Endothelial cell of umbilical vein (primary cell): Measurements from ENCODE around the gene GABARAPL1. TPM values are rescaled to one million over a fixed set of nuclear protein-coding genes. Genes with fewer than 3 reads are reported as not detected.

ENCODE experiments used
- BruUV-seq: library from RNA; stranded (reverse); fragments of 400-500 nt; replicated peaks from 2 replicates; lab custom pipeline; 2021; lab: Mats Ljungman, UMichigan
- CTCF ChIA-PET: fragments of 300-600, 350-600 bp; sonication (Branson Sonifier 250); formaldehyde crosslinking; loops from one replicate; lab custom pipeline; 2021; ENCODE audit warnings: antibody characterized with exemption, inconsistent platforms; lab: Charles Lee
- POLR2A ChIA-PET: fragments of 300-600, 350-600 bp; sonication (Branson Sonifier 250); formaldehyde crosslinking; loops from one replicate; lab custom pipeline; 2021; ENCODE audit warnings: antibody characterized with exemption, inconsistent platforms; lab: Charles Lee
- DNase-seq: peaks from one replicate; pipeline ENCODE4 v3.0.0-alpha.2; 2011; ENCODE audit warnings: low read depth, low spot score
- FAIRE-seq: peaks from 2 replicates; lab custom pipeline; 2011; peaks lifted over from hg19 to GRCh38; lab: Jason Lieb, UNC
- H2AFZ ChIP-seq: 2 replicates; pipeline ENCODE4 v1.6.0; 2012; ENCODE audit warnings: low read depth, low read length, control low read depth, inconsistent platforms
- H3K27ac ChIP-seq: 2 replicates; pipeline ENCODE4 v1.5.1; 2011; ENCODE audit warnings: low read depth, mild to moderate bottlenecking, control low read depth, low read length, moderate library complexity; ENCODE audit not compliant: insufficient read depth
- H3K27me3 ChIP-seq, 2 experiments: 2 replicates each; pipeline versions ENCODE4 v1.6.0 to v1.6.1; 2011; ENCODE audit warnings: low read length in 2 of 2, mixed read lengths in 1 of 2; ENCODE audit not compliant: control insufficient read depth in 2 of 2, insufficient read depth in 2 of 2
- H3K36me3 ChIP-seq, 2 experiments: 2 replicates in 1 of 2; 3 replicates in 1 of 2; pipeline ENCODE4 v1.5.1; 2011; ENCODE audit warnings: low read length in 2 of 2, mild to moderate bottlenecking in 1 of 2, moderate library complexity in 1 of 2; ENCODE audit not compliant: control insufficient read depth in 2 of 2, insufficient read depth in 2 of 2; ENCODE audit errors: extremely low read depth in 1 of 2
- H3K4me1 ChIP-seq: 3 replicates; pipeline ENCODE4 v1.5.1; 2011; ENCODE audit warnings: mild to moderate bottlenecking, low read length; ENCODE audit not compliant: control insufficient read depth, insufficient read depth; ENCODE audit errors: extremely low read depth
- H3K4me2 ChIP-seq: 2 replicates; pipeline ENCODE4 v1.6.1; 2011; ENCODE audit warnings: low read length, control low read depth, mixed read lengths; ENCODE audit not compliant: insufficient read depth
- H3K4me3 ChIP-seq, 3 experiments: fragments of 200-600 bp in 1 of 3; sonication (generic), shearing (Covaris generic) in 1 of 3; replicated peaks in 1 of 3; 2 replicates each; pipeline ENCODE4 v1.5.1; 2011 to 2016; ENCODE audit warnings: control low read depth in 3 of 3, low read length in 3 of 3, mild to moderate bottlenecking in 2 of 3, inconsistent platforms in 1 of 3, low read depth in 1 of 3, moderate library complexity in 1 of 3; ENCODE audit not compliant: insufficient read depth in 1 of 3
- H3K79me2 ChIP-seq: 2 replicates; pipeline ENCODE4 v1.6.0; 2012; ENCODE audit warnings: low read length, inconsistent platforms; ENCODE audit not compliant: control insufficient read depth, insufficient read depth
- H3K9ac ChIP-seq: replicated peaks from 2 replicates; pipeline ENCODE3; 2011; ENCODE audit warnings: low read length, control low read depth; ENCODE audit not compliant: insufficient read depth; ENCODE audit errors: extremely low read depth
- H3K9me1 ChIP-seq: replicated peaks from 3 replicates; pipeline ENCODE4 v1.6.0; 2011; ENCODE audit warnings: mild to moderate bottlenecking, low read length; ENCODE audit not compliant: control insufficient read depth, insufficient read depth; ENCODE audit errors: extremely low read depth
- H3K9me3 ChIP-seq: replicated peaks from 2 replicates; pipeline ENCODE4 v1.5.1; 2012; ENCODE audit warnings: low read length, inconsistent platforms; ENCODE audit not compliant: control insufficient read depth, insufficient read depth
- H4K20me1 ChIP-seq: replicated peaks from 2 replicates; pipeline ENCODE3; 2011; ENCODE audit warnings: mild to moderate bottlenecking, low read length; ENCODE audit not compliant: control insufficient read depth, insufficient read depth; ENCODE audit errors: extremely low read depth
- CTCF ChIP-seq, 2 donors: IDR thresholded peaks; 1 replicate in 1 of 2; 2 replicates in 1 of 2; pipeline ENCODE4 v1.5.1; 2011; ENCODE audit warnings: low read length in 2 of 2, mild to moderate bottlenecking in 2 of 2, moderate library complexity in 2 of 2, control low read depth in 1 of 2, inconsistent platforms in 1 of 2, low read depth in 1 of 2; ENCODE audit not compliant: insufficient read depth in 1 of 2; ENCODE audit errors: extremely low read depth in 1 of 2
- EZH2 ChIP-seq: IDR thresholded peaks from 2 replicates; pipeline ENCODE4 v1.6.1; 2012; ENCODE audit warnings: borderline replicate concordance, low read depth, mild to moderate bottlenecking, moderate library complexity, low read length, inconsistent platforms; ENCODE audit not compliant: severe bottlenecking
- FOS ChIP-seq: IDR thresholded peaks from 2 replicates; pipeline ENCODE4 v1.6.1; 2011; ENCODE audit warnings: mild to moderate bottlenecking, low read length, moderate library complexity, borderline replicate concordance; ENCODE audit not compliant: insufficient read depth
- GATA2 ChIP-seq: IDR thresholded peaks from 2 replicates; pipeline ENCODE4 v1.7.0; 2011; ENCODE audit warnings: low read depth, mild to moderate bottlenecking, moderate library complexity, mixed read lengths, low read length; ENCODE audit not compliant: insufficient read length, insufficient read depth
- JUN ChIP-seq: IDR thresholded peaks from 2 replicates; pipeline ENCODE4 v1.6.1; 2011; ENCODE audit warnings: borderline replicate concordance, low read depth; ENCODE audit not compliant: insufficient read length, insufficient read depth
- MAX ChIP-seq: IDR thresholded peaks from 2 replicates; pipeline ENCODE4 v1.6.1; 2011; ENCODE audit not compliant: insufficient read depth, insufficient read length
- MYC ChIP-seq: IDR thresholded peaks from one replicate; pipeline ENCODE4 v1.6.1; 2011; ENCODE audit warnings: mild to moderate bottlenecking, low read depth, low read length
- POLR2A ChIP-seq: IDR thresholded peaks from 2 replicates; pipeline ENCODE4 v1.6.1; 2012; ENCODE audit warnings: low read depth, mild to moderate bottlenecking, control low read depth, low read length
- POLR2AphosphoS5 ChIP-seq: IDR thresholded peaks from 2 replicates; pipeline ENCODE4 v1.6.1; 2012; ENCODE audit warnings: low read depth, mild to moderate bottlenecking, control low read depth, low read length, moderate library complexity; ENCODE audit not compliant: insufficient read depth
- dilution Hi-C: fragments of 300-500 bp; cut with MboI; formaldehyde crosslinking; loops from one replicate; pipeline ENCODE4 v1.15.0; 2019; ENCODE audit warnings: low sequenced_read_pairs; ENCODE audit not compliant: extremely low pct_ligation_motif_present
- intact Hi-C: fragments of 100-400 bp; cut with micrococcal nuclease; formaldehyde crosslinking; loops from one replicate; pipeline ENCODE4 v1.10.0; 2022
- polyA plus RNA-seq, 4 experiments: library from polyadenylated mRNA; depleted of rRNA in 3 of 4; stranded (reverse) in 3 of 4; unstranded in 1 of 4; fragments of >200 nt; gene quantifications; 2 replicates each; pipeline versions ENCODE4 v1.2.1 to v1.2.3, GENCODE V29; 2011 to 2012; ENCODE audit warnings: missing spikeins in 1 of 4
- total RNA-seq: library from RNA; stranded (reverse); gene quantifications from 2 replicates; pipeline ENCODE4 v1.2.3, GENCODE V29; 2021

The GABARAPL1 gene
- total and polyA plus RNA-seq, 2 donors (not counting 3 experiments of a cell fraction or from before 2014, with no cell fraction given): 59.4 to 65.6 TPM

GRCh38 chr12:10221846-10222245 is 9.2 kb downstream of the GABARAPL1 start:
- no TSS peak for BruUV-seq
- Histone ChIP-seq H3K9me1 (no peaks in the 10 kb centered on the region), H3K36me3 (peaks cover 32 to 34% of the 10 kb centered on the region in 2 experiments), H3K9ac (no peak overlapping the region), H3K4me2 (no peak overlapping the region), H2AFZ (no peak overlapping the region), H3K27me3 (no peaks in the 10 kb centered on the region), H3K79me2 (peaks cover 4% of the 10 kb centered on the region), H3K4me3 (no peak overlapping the region), H4K20me1 (no peaks in the 10 kb centered on the region), H3K9me3 (no peaks in the 10 kb centered on the region), H3K27ac (no peak overlapping the region), H3K4me1 (peaks cover 12% of the 10 kb centered on the region)
- no peak for DNase-seq
- dilution Hi-C loops (no loop called here), intact Hi-C loops (no loop called here)
- FAIRE-seq: no peak
- ChIA-PET CTCF (interaction anchor here (1.7 kb wide), 1 partner anchor 69 kb away, joined by 6 read pairs; no protein-coding TSS in a partner anchor), POLR2A (no interaction called here)
- TF ChIP-seq CTCF (IDR thresholded peaks at IDR 0.05; ENCODE audit: extremely low read depth in 1 of 2, insufficient read depth in 1 of 2, low read depth in 1 of 2, low read length in 2 of 2): no peak
- no peak for TF ChIP-seq EZH2
- no peak for TF ChIP-seq JUN
- no peak for TF ChIP-seq POLR2A
- no peak for TF ChIP-seq MYC
- TF ChIP-seq FOS: no peak
- no peak for TF ChIP-seq MAX
- TF ChIP-seq GATA2: no peak
- no peak for TF ChIP-seq POLR2AphosphoS5
